Measurements from ENCODE around the gene NOX5.

NOX5 gene

GRCh38 chr15:69018951-69019350 lies 4.5 kb downstream of the NOX5 start:
- no peak for DNase-seq (ENCODE audit: low read depth in 1 of 2, low spot score in 1 of 2)

GRCh38 chr15:69021895-69022294 lies 7.4 kb downstream of the NOX5 start:
- DNase-seq (ENCODE audit: low read depth in 1 of 2, low spot score in 1 of 2) = no peak

- DNase-seq (ENCODE audit: low read depth in 1 of 2, low spot score in 1 of 2) = no peak
These were observed 10.8 kb downstream of the NOX5 start for GRCh38 chr15:69025320-69025719.

- DNase-seq (ENCODE audit: low read depth in 1 of 2, low spot score in 1 of 2) = no peak
These were observed 11.9 kb downstream of the NOX5 start for GRCh38 chr15:69026355-69026754.

GRCh38 chr15:69027976-69028518 lies 13.6 kb downstream of the NOX5 start:
- DNase-seq (ENCODE audit: low read depth in 1 of 2, low spot score in 1 of 2) = no peak

- DNase-seq (ENCODE audit: low read depth in 1 of 2, low spot score in 1 of 2) = no peak
These were observed 16.8 kb downstream of the NOX5 start for GRCh38 chr15:69031013-69032001.

- no peak for DNase-seq (ENCODE audit: low read depth in 1 of 2, low spot score in 1 of 2)
These were observed 17.5 kb downstream of the NOX5 start for GRCh38 chr15:69032031-69032430.

- no peak for DNase-seq (ENCODE audit: low read depth in 1 of 2, low spot score in 1 of 2)
These were observed 18.3 kb downstream of the NOX5 start for GRCh38 chr15:69032703-69033373.

- no peak for DNase-seq (ENCODE audit: low read depth in 1 of 2, low spot score in 1 of 2)
These were observed 19.9 kb downstream of the NOX5 start for GRCh38 chr15:69034352-69034751.

- DNase-seq (ENCODE audit: low read depth in 1 of 2, low spot score in 1 of 2) = no peak
These were observed 20.9 kb downstream of the NOX5 start for GRCh38 chr15:69035205-69035917.

- DNase-seq (ENCODE audit: low read depth in 1 of 2, low spot score in 1 of 2) = no peak
These were observed 21.4 kb downstream of the NOX5 start for GRCh38 chr15:69035918-69036258.

GRCh38 chr15:69036826-69037225 lies 22.3 kb downstream of the NOX5 start:
- DNase-seq (ENCODE audit: low read depth in 1 of 2, low spot score in 1 of 2) = no peak

- DNase-seq (ENCODE audit: low read depth in 1 of 2, low spot score in 1 of 2) = no peak
These were observed 23.0 kb downstream of the NOX5 start for GRCh38 chr15:69037482-69037881.

- no peak for DNase-seq (ENCODE audit: low read depth in 1 of 2, low spot score in 1 of 2)
These were observed 23.5 kb downstream of the NOX5 start for GRCh38 chr15:69037977-69038376.

GRCh38 chr15:69038508-69038907 lies 24.0 kb downstream of the NOX5 start:
- DNase-seq (ENCODE audit: low read depth in 1 of 2, low spot score in 1 of 2) = no peak

GRCh38 chr15:69039516-69040225 lies 25.2 kb downstream of the NOX5 start:
- no peak for DNase-seq (ENCODE audit: low read depth in 1 of 2, low spot score in 1 of 2)

GRCh38 chr15:69042531-69042930 lies 28.0 kb downstream of the NOX5 start:
- DNase-seq (ENCODE audit: low read depth in 1 of 2, low spot score in 1 of 2) = no peak

- no peak for DNase-seq (ENCODE audit: low read depth in 1 of 2, low spot score in 1 of 2)
These were observed 31.3 kb downstream of the NOX5 start for GRCh38 chr15:69045802-69046201.

- no peak for DNase-seq (ENCODE audit: low read depth in 1 of 2, low spot score in 1 of 2)
These were observed 32.3 kb downstream of the NOX5 start for GRCh38 chr15:69046781-69047180.

GRCh38 chr15:69049976-69050375 lies 35.5 kb downstream of the NOX5 start:
- DNase-seq (ENCODE audit: low read depth in 1 of 2, low spot score in 1 of 2) = no peak

- DNase-seq (ENCODE audit: low read depth in 1 of 2, low spot score in 1 of 2) = no peak
These were observed 40.8 kb downstream of the NOX5 start for GRCh38 chr15:69055251-69055650.
